ENCODE measurements around the gene OMD. TPM values are rescaled to one million over a fixed set of nuclear protein-coding genes. Genes with fewer than 3 reads are reported as not detected.

OMD gene
- total RNA-seq, 1 donor from 2014 or later = 35.7 TPM

DNA sequence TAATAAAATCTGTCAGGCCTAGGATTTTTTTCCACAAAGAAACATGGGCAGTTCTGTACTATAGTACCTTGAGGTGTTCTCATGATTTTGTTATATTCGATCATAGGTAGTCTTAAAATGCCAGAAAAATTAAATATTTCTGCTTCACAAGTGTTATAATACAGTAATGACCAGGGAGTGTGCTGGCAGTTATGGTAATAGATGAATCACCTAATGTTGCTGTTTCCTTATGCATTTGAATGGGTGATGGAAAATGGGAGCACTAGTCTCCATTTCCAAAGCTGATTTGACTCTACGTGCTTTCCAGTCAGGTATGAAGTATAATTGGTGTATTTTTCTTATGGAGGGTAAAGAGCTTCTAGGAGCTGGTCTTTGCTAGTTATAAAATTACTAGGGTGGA, 43.7 kb downstream of the OMD start:
- no peak for DNase-seq (ENCODE audit: low spot score)
- ATAC-seq = no peak
- intact Hi-C loops (cut with DNase I) = no loop called here

DNA sequence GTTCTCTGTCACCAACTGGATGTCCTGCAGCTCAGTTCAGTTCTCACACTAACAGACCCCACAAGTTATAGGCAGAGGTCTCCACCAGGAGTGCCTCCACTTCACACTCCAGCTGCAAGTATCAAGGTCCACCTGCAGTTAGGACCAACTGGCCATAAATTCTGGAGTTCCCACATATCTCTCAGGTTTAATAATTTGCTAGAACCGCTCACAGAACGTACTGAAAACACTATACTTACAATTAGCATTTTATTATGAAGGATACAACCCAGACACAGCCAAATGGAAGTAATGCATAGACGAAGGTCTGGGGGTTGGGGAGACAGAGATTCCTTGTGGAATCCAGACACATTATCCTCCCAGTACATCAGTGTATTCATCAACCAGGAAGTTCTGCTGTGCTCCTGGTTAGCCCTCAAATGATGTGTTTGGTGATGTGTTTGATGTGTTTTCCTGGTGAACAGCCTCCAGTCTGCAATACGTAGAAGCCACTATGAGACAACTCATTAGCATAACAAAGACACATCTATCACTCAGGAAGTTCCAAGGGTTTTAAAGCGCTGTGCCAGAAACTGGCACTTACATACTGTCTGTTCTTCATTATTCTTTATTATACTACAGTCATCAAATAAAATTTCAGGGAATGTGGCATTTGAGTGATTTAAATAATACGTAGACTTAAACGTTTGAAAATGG, 45.3 kb downstream of the OMD start:
- intact Hi-C loops (cut with DNase I) = no loop called here
- ATAC-seq = no peak
- DNase-seq (ENCODE audit: low spot score) = no peak

DNA sequence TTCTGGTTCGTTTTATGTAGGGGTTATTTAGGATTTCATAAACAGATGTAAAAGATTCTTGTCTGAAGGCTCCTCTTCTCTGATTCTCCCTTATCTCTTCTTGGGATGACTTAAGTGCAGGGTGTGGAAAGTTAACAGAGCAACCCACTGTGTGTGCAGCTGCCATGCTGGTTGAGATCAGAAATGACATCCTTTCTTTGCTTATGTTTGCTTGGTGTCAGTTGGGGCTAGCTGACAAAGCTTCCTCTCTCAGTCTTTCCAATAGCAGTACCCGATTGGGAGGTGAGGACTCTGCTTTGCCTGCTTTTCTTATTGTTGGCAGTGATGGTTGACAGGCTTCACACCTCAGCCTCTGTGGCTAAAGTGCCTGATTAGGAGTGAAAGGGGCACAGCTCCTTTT, 46.4 kb downstream of the OMD start:
- intact Hi-C loops (cut with DNase I) = no loop called here
- no peak for ATAC-seq

DNA sequence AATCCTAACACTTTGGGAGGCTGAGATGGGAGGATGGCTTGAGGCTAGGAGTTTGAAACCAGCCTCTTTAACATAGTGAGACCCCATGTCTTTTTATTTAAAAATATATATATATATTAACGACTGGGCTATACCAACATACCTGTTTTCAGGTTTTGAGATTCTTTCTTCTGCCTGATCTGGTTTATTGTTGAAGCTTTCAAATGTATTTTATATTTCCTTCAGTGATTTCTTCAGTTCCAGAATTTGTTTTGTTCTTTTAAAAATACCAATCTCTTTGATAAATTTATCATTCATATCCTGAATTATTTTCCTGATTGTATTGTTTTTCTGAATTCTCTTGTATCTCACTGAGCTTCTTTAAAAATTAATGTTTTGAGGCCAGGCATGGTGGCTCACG, 51.1 kb downstream of the OMD start:
- DNase-seq (ENCODE audit: low spot score) (no peak), ATAC-seq (no peak)
- intact Hi-C loops (cut with DNase I) = no loop called here

More for the DNA sequence above, 46.4 kb downstream of the OMD start:
- no peak for DNase-seq (ENCODE audit: low spot score)

DNA sequence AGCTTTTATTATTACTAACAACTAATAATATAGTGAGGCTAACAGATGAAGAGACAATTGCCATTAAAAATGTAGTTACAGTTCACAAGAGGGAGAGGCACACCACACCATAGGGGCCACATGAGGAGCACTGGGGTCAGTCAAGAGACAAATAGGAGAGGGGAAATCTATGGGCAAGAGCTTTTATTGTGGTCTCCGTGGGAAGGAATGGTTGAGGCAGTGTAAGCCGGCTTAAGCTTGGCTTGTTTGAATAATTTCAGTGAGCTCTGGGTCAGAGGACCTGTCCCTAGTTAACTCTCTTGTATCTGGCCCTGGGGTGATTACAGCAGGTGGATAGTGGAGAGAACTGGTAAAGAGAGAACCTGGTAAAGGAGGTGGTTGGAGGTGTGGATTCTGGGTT, 55.2 kb downstream of the OMD start:
- ATAC-seq (no peak), DNase-seq (ENCODE audit: low spot score) (no peak)
- intact Hi-C loops (cut with DNase I) = no loop called here

Other genes with a start within 250 kb of the OMD start
- gene IARS1, start 130.8 kb downstream of the OMD start, total RNA-seq = 69.5 TPM
- 53.0 TPM for gene NOL8, start 99.1 kb downstream of the OMD start, total RNA-seq
- 9.1 TPM for gene CENPP, start 98.5 kb downstream of the OMD start, total RNA-seq
- 71.7 TPM for gene OGN, start 19.9 kb downstream of the OMD start, total RNA-seq
- gene ASPN, start 58.0 kb upstream of the OMD start, total RNA-seq = 14.4 TPM
- gene ECM2, start 111.5 kb upstream of the OMD start, total RNA-seq = 62.0 TPM
- 10.7 TPM for gene IPPK, start 245.7 kb upstream of the OMD start, total RNA-seq

Measured in sciatic nerve (tissue), 2 donors.